A549 treated with GW870086 at 1 μM for 4 hours (cell line): ENCODE results near the gene ADCY1. TPM values are rescaled to one million over a fixed set of nuclear protein-coding genes. Genes with fewer than 3 reads are reported as not detected.

Experiments
- total RNA-seq: library from RNA; stranded (reverse); fragments of 200-300 nt; extraction: Qiagen RNA extraction; gene quantifications from 5 replicates; pipeline ENCODE4 v1.2.3, GENCODE V29; 2022; ENCODE audit warnings: low read depth

Gene ADCY1
- total RNA-seq = 1.7 to 2.4 TPM (median 2.0 TPM) in 5 replicates

GRCh38 chr7:45573661-45574415, at the start of gene ADCY1:
ADCY1 (plus strand) TSS chr7:45574368; CDS start chr7:45574544, 176 bp downstream.

